Measurements from ENCODE around the gene SETD2.
"Not testable (repeated sequence)": the region's sequence is repeated elsewhere in the genome, so short reads cannot be mapped to it uniquely, and the experiment has no call there.

Gene SETD2

GRCh38 chr3:47098910-47099309 lies 65.0 kb downstream of the SETD2 start:
- no peak for DNase-seq

- DNase-seq: no peak
These were observed 66.0 kb downstream of the SETD2 start for GRCh38 chr3:47097864-47098263.

GRCh38 chr3:47096959-47097358 lies 67.0 kb downstream of the SETD2 start:
- DNase-seq: no peak

GRCh38 chr3:47092090-47092489 lies 71.8 kb downstream of the SETD2 start:
- DNase-seq: no peak

- DNase-seq: no peak
These were observed 74.3 kb downstream of the SETD2 start for GRCh38 chr3:47089630-47090029.

GRCh38 chr3:47086071-47086470 lies 77.8 kb downstream of the SETD2 start:
- no peak for DNase-seq

- no peak for DNase-seq
These were observed 80.1 kb downstream of the SETD2 start for GRCh38 chr3:47083786-47084185.

GRCh38 chr3:47082519-47082918 lies 81.4 kb downstream of the SETD2 start:
- no peak for DNase-seq

- DNase-seq: no peak
These were observed 84.5 kb downstream of the SETD2 start for GRCh38 chr3:47079432-47079831.

GRCh38 chr3:47073685-47074084 lies 90.2 kb downstream of the SETD2 start:
- DNase-seq: no peak

GRCh38 chr3:47070770-47071169 lies 93.1 kb downstream of the SETD2 start:
- DNase-seq: no peak

GRCh38 chr3:47066259-47066658 lies 97.7 kb downstream of the SETD2 start:
- not testable (repeated sequence) for DNase-seq

- no peak for DNase-seq
These were observed 98.2 kb downstream of the SETD2 start for GRCh38 chr3:47065681-47066080.

- no peak for DNase-seq
These were observed 98.9 kb downstream of the SETD2 start for GRCh38 chr3:47065058-47065457.

GRCh38 chr3:47057212-47057671 lies 106.7 kb downstream of the SETD2 start:
- DNase-seq: no peak

GRCh38 chr3:47056705-47057104 lies 107.2 kb downstream of the SETD2 start:
- no peak for DNase-seq

- DNase-seq: no peak
These were observed 109.5 kb downstream of the SETD2 start for GRCh38 chr3:47054412-47054811.

GRCh38 chr3:47047673-47048072 lies 116.2 kb downstream of the SETD2 start:
- DNase-seq: no peak

GRCh38 chr3:47047069-47047468 lies 116.8 kb downstream of the SETD2 start:
- no peak for DNase-seq

GRCh38 chr3:47042231-47042791 lies 121.6 kb downstream of the SETD2 start:
- DNase-seq: no peak

GRCh38 chr3:47041114-47041513 lies 122.8 kb downstream of the SETD2 start:
- no peak for DNase-seq

GRCh38 chr3:47037302-47037701 lies 126.6 kb downstream of the SETD2 start:
- DNase-seq: not testable (repeated sequence)

GRCh38 chr3:47036145-47036544 lies 127.8 kb downstream of the SETD2 start:
- DNase-seq: no peak

- no peak for DNase-seq
These were observed 128.3 kb downstream of the SETD2 start for GRCh38 chr3:47035645-47036044.

GRCh38 chr3:47034868-47035489 lies 128.9 kb downstream of the SETD2 start:
- DNase-seq: no peak
